Choroid plexus epithelial cell (primary cell): Measurements from ENCODE around the gene HTRA3.
A peak's percentile ranks its signal among the peaks of the same experiment; 100 is the strongest.

Experiments used
- DNase-seq: peaks from one replicate; pipeline ENCODE4 v3.0.0-alpha.2; 2010; ENCODE audit warnings: low read depth
- H3K4me3 ChIP-seq: 2 replicates; pipeline ENCODE4 v1.5.1; 2011; ENCODE audit warnings: low read depth, mild to moderate bottlenecking, control low read depth, low read length, moderate library complexity
- TF ChIP-seq, protein P1 (sequence below): conservative IDR thresholded peaks from 2 replicates; pipeline ENCODE4 v1.5.1; 2011; ENCODE audit warnings: low read depth, mild to moderate bottlenecking, control low read depth, inconsistent platforms, low read length, moderate library complexity

Gene HTRA3

DNA sequence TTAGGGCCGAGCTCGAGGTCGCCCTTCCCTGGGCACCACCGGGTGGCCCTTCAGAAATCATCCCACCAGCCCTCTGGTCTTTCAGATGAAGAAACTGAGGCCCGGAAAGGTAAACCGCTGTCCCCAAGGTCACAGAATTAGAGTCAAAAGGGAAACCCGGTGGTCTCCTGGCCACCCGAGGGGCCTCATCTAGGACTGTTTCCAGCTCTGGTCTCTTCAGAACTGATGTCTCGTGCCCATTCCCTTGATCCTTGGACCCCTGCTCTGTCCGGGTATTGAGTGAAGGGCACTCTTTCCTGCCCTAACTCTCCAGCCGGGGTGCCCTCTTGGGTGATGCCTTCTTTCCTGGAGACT lies 841 bp downstream of the HTRA3 start:
- peak overlapping the region; percentile 49 for H3K4me3 ChIP-seq
- DNase-seq, result no peak
- TF ChIP-seq, protein P1, sequence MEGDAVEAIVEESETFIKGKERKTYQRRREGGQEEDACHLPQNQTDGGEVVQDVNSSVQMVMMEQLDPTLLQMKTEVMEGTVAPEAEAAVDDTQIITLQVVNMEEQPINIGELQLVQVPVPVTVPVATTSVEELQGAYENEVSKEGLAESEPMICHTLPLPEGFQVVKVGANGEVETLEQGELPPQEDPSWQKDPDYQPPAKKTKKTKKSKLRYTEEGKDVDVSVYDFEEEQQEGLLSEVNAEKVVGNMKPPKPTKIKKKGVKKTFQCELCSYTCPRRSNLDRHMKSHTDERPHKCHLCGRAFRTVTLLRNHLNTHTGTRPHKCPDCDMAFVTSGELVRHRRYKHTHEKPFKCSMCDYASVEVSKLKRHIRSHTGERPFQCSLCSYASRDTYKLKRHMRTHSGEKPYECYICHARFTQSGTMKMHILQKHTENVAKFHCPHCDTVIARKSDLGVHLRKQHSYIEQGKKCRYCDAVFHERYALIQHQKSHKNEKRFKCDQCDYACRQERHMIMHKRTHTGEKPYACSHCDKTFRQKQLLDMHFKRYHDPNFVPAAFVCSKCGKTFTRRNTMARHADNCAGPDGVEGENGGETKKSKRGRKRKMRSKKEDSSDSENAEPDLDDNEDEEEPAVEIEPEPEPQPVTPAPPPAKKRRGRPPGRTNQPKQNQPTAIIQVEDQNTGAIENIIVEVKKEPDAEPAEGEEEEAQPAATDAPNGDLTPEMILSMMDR, result no peak

DNA sequence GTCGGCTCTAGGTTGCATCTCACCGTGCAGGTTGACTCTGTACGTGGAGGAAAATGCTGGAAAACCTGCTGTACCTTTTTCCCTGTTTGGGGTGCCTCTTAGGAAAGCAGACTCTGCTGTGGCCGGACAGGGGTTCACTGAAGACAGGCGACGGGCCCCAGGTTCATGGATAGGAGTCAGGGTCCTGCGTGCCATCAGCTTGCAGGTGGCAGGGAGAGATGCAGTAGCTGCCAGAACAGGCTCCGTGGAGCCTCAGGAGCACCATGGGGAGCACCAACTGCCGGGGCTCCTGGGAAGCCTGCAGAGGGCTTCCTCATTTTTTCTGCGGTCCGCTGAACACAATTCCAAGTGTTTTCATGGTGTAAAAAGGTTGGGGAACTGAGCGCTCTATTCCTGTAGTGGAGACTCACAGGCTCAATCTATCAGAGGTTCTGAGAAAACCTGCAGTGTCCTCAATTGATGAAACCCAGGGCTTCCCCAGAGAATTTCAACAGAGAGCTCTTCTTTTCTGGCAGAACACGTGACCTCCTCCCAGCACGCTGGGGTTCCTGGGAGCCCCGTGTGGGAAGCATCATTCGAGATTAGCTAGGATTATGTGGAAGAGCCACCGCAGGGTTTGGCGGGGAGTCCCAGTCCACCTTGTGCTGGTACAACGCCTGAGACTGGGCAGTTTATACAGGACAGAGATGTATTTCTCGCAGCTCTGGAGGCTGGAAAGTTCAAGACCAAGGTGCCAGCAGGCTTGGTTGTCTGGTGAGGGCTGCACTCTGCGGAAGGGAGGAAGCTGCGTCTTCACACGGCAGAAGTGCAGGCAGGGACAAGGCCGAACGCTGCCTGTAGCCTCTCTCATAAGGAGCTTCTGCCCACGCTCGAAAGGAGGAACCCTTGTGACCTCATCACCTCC lies 1.6 kb downstream of the HTRA3 start:
- peak; percentile 38 for DNase-seq
- TF ChIP-seq, protein P1, result no peak
- H3K4me3 ChIP-seq, result peak overlapping the region; percentile 49

DNA sequence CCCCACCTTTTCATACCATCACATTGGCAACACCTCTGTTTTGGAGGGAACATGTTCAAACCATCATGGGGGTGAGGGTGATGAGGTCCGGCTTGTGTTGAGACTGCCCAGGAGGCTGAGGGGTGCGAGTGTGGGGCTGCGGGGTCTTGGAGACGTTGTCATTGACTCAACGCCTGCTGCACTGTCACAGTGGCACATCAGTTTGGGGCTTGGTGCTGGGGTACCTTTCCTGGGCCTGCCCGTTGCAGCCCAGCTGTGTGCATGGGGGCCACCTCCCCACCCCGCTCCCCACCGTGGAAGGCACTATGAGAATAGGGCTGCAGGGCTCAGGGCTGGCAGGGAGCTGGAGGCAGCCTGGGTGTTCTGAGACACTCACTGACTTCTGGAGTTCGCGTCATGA lies 2.3 kb downstream of the HTRA3 start:
- DNase-seq, result no peak
- TF ChIP-seq, protein P1, result no peak
- H3K4me3 ChIP-seq, result no peak overlapping the region

DNA sequence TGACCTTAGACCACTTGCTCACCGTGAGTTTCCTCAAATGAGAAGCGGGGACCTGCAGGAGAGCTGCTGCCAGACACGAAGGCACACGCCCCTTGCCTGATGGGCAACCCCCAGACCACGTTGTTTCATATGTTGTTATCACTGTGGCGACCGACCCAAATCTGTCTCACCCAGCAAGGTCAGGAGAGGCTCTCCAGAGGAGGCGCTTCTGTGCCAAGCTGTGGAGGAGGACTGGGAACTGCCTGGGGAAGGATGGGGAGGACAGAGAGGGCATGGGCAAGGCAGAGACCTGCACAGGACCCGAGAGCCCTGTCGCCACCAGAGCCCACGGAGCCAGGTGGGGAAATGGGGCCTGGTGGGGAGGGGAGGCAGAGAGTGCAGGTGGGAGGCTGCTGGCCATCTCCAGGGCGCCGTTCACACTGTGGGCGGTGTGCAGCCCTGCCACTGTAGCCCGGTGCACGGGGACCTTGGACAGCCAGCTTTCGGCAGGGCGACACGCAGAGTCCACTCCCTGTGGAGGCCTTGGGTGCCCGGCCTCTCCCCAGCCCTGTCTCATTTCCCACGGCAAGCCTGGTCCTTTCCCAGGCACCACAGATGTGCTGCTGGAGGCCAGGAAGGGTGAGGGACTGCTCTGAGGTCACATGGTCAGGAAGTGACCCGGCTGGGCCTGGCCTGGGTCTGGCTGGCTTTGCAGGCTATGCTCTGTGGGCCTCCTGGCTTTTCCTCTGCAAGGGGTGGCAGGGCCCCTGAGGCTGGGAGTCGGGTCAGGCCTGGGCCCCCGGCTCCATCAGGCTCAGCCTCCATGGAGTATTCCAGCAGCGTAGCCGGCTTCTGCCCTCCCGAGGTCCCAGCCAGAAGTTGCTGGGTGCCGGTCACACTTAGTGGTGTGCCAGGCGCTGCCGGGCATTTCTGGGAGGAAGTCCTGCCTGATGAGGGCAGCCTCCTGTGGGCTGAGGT lies 3.2 kb downstream of the HTRA3 start:
- DNase-seq, result peak; percentile 39
- TF ChIP-seq, protein P1, result no peak
- H3K4me3 ChIP-seq, result no peak overlapping the region

DNA sequence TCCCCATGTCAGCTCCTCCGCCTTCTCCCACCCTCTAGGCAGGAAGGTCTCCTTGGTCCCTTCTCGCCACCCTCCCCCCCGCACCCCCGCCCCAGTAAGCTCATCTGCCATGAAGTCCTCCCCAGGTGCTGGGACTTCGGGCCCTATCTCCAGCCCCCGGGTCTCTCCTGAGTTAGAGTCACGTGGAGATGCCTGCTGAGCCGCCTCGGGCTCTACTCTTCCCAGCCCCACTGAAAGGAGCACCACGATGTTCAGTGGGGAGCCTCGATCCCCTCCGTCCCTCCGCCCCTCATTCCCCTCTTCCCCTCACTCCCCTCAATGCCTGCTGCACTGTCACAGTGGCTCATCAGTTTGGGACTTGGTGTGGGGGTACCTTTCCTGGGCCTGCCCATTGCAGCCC lies 3.9 kb downstream of the HTRA3 start:
- TF ChIP-seq, protein P1, result no peak
- DNase-seq, result no peak
- no peak overlapping the region for H3K4me3 ChIP-seq

DNA sequence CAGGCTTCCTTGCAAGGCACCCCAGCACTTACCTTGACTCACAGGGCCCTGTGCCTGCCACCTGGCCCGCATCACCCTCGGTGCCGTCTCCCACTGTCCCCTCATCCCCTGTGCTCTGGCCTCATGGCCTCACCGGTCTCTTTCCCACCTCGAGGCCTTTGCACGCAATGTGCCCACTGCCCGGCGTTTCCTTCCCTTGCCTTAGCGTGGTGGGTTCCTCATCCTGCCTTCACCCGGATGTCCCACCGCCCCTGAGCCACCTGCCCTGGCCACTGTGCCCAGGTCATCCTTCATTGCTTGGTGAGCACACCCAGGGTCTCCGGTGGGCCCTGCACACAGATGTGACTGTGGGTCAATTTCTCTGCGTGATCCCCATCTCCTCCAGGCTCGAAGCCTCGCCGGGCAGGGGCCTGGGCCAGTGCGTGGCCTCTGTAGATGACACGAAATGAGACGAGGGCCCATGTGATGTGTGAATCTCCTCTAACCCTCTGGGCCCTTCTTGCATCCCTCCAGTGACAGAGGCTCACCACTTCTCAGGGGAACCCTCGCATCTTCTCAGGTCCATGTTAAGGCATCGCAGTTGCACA lies 4.6 kb downstream of the HTRA3 start:
- TF ChIP-seq, protein P1, result no peak
- H3K4me3 ChIP-seq, result no peak overlapping the region

More for the DNA sequence above, 4.6 kb downstream of the HTRA3 start:
- DNase-seq, result no peak
